GM18502 (cell line): ENCODE measurements around the gene NTRK1.

Source experiments
- ATAC-seq: cut with Tn5 transposase; IDR thresholded peaks from one replicate; pipeline ENCODE4 v1.9.1; 2021; ENCODE audit warnings: mild to moderate bottlenecking; ENCODE audit not compliant: unreplicated experiment, poor library complexity

Gene NTRK1

GRCh38 chr1:156836892-156837291, 23.8 kb upstream of the NTRK1 start:
- ATAC-seq: no peak

- ATAC-seq: no peak
These were observed 21.7 kb upstream of the NTRK1 start for GRCh38 chr1:156838972-156839371.

DNA sequence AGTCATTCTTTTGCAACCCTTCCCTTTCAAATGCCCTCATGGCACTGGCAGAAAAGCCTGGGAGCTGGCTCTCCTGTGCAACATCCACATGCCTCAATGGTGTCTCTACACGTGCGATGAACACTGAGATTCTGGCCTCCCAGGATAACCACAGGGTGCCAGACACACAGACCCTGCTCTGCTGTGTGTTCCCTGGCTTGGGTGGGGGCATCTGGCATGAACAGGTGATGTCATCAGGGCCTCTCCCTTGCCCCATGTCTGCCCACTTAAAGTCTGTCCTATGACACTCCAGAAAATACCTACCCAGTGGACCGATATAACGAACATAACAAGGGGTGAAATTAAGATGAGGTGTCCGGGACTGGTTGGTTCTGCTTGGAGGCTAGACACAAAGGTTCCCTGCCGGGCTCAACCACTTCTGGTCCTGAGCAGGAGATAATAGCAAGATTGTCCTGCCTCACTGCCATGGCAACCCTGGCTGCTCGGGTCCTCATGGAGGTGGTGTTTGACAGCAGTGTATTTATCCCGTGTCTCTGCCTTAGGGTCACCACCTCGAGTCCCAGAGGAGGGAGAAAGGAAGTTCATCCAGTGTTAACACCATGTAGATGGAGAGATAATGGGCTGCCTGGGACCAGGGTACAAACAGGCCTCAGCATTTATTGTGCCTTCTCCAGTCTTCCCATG, 21.1 kb upstream of the NTRK1 start:
- ATAC-seq: no peak

- ATAC-seq: no peak
These were observed 20.3 kb upstream of the NTRK1 start for GRCh38 chr1:156840186-156840897.

GRCh38 chr1:156840898-156841279, 19.8 kb upstream of the NTRK1 start:
- no peak for ATAC-seq

GRCh38 chr1:156841295-156841855, 19.3 kb upstream of the NTRK1 start:
- ATAC-seq: no peak

DNA sequence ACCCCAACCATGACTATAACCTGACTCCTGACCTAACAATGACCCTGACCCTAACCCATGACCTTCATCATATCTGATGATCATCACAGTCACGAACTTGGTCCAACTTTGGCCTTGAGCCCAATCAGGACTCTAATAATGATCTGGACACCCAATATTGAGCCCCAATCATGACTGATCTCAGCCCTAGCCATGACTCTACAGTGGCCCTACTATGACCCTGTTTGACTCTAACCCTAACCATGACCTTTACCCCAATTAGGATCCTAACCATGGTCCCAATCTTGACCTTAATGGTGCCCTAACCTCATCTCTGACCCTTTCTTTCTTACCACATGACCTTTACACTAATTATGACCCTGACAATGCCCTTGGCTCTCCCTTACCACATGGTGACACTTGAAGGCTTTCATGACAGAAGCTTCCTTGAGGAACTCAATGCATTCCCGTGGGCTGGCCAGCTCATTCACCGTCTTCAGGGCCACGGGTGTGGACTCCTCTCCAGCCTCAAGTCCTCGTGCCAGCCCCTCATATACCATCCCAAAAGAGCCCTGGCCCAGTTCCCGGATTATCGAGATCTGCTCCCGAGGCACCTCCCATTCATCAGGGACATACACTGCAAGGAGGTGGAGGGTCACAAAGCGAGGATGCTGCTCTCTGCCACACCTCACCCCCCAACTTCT, 17.9 kb upstream of the NTRK1 start:
- ATAC-seq: no peak

DNA sequence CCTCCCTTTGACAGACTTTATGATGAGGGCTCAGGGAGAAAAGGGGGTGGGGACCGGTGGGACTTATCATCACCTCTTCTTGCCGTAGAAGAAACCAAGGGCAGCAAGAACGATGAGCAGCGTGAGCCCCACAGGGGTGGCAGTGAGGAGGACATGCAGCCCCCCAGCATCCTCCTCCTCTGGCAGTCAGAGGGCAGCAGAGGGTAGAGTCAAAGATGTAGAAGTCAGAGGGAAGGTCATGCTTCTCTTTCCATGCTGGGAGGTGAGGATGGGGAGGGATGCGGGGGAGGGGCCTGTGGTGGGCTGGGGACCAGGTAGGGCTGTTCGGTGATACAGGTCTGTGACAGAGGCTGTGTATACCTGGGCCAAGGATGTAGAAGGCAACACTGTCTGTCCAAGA, 16.6 kb upstream of the NTRK1 start:
- ATAC-seq: no peak

- ATAC-seq: no peak
These were observed 16.0 kb upstream of the NTRK1 start for GRCh38 chr1:156844638-156845037.

GRCh38 chr1:156845055-156845952, 15.4 kb upstream of the NTRK1 start:
- no peak for ATAC-seq

DNA sequence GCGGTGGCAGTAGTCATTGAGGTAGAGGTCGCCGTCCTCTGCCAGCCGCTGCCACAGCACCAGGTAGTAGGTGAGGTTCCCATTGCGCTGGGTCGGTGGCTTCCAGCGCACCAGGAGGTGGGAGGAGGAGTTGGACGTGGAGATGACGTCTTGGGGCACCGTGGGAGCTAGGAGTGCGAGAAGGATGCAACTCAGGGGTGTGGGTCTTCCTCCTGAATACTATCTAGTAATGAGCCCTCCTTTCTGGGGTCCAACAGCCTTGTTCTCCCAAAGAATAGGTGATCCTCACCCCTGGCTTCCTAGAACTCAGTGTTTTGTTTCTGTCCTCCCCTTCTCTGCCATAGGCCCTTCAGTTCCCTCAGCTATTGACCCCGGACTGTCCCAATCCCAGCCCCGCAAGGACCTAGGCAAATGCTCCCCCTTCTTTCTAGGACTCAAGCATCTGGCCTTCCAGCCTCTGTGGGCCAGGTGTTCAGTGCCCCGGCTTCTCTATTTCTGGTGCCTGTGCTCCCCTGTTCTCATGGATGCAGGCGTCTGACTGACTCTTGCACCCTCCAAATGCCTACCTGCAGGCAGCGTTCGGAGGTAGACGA, 14.6 kb upstream of the NTRK1 start:
- no peak for ATAC-seq

DNA sequence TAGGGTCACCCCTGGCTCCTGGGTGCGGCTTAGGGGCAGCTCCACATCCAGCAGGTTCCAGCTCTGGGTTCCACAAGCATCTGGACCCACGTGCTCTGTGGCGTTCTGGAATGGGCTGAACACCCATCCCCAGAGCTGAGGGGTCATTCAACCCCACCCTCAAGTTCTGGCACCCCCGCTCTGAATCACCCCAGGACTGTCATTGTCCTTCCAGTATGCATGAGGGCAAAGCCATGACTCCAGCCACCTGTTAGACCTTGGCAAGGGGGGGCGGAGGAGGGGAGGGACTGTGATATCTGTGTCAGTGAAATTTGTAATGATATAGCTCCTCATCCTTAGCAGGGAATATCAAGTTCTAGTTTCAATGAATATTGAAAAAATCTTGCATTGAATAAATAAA, 14.0 kb upstream of the NTRK1 start:
- no peak for ATAC-seq

DNA sequence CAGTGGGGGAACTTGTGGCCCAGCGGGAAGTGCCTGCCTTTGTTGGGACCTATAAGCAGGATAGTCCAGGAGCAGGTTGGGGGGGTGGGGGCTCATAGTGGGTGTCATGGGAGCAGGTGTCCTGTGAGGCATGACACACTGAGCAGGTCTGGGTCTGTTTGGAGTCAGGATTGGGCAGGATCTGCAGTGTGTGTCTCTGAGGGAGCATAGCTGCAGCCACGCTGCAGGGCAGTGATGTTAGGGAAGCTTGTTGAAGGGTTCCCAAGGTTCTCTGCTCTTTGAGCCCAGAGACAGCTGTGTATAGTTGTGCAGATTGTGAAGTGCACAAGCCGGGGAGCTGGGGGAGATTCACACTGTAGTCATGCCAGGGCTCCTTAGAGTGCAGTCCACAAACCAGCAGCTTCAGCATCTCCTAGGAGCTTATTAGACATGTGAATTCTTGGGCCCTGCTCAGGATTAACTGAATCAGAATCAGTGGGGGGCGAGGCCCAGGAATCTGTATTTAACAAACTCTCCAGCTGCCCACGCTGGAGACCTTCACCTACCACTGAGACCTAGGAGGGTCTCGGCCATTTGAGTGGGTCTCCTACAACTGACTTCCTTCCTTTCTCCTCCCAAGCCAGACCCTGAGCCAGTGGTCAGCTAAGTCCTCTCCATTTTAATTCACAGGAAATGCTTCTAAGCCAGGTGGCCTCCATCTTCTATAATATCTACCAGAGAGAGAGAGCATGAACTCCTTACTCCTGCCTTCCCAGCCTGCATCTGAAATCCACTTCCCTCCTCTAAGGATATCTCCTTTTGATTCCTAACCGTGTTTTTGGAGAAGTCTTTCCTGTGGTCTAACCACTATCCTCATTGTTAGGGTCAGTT, 12.8 kb upstream of the NTRK1 start:
- ATAC-seq: no peak

DNA sequence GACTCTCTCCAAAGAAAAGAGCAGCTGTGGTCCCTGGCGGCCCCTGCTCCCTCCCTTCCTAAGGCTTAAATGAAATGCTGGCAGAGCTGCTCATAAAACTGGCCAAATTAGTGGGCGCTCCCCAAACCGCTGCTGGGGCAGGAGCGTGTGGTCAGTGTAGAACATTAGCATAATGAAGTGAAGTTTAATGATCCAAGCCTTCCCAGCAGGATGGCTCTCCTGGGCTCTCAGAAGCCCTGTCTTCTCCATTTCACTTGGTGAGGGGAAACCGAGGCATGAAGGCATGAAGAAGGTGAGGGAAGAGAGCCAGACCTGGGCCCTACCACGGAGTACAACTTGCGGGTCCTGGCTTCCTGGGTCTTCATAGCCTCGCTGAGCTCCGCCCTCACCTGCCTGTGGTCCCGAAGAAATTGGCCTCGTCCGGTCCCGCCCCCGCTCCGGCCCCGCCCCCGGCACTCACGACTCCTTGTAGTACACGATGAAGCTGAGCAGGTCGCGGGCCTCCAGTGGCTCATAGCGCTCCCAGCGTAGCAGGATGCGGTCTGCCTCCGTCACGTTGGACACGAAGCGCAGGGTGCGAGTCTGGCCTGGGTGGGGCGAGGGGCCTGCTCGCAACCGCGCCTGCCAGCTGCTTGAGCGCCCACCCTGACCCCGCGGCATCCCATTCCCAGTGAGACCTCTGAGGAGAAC, 12.1 kb upstream of the NTRK1 start:
- ATAC-seq: no peak

DNA sequence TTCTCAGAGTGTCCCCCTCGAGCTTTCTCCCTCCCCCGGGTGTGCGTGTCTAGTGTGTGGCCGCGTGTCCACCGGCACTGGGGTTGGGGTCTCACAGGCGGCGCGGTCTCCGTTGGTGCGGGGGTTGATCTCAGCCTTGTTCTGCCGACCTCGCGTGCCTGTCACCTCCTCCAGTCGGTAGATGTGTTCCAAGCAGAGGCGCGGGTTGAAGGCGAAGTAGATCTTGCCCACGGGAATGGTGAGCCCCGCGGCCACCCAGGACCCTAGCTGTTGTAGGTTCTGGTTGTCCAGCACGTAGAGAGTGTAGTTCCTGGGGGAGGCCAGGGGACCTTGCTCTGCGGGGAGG, 11.5 kb upstream of the NTRK1 start:
- ATAC-seq: no peak

GRCh38 chr1:156851779-156852417, 8.8 kb upstream of the NTRK1 start:
- ATAC-seq: no peak

GRCh38 chr1:156852418-156852874, 8.2 kb upstream of the NTRK1 start:
- ATAC-seq: no peak

GRCh38 chr1:156853761-156854160, 6.9 kb upstream of the NTRK1 start:
- ATAC-seq: no peak
